BLaER1 (cell line): ENCODE data around the gene CD28.
A peak's percentile ranks its signal among the peaks of the same experiment; 100 is the strongest.

Source experiments
- H3K27ac ChIP-seq: shearing (Covaris generic); formaldehyde crosslinking; 2 replicates; pipeline ENCODE4 v1.8.1; 2022
- H3K27me3 ChIP-seq: shearing (Covaris generic); formaldehyde crosslinking; 2 replicates; pipeline ENCODE4 v1.8.1; 2022
- H3K36me3 ChIP-seq: shearing (Covaris generic); formaldehyde crosslinking; 2 replicates; pipeline ENCODE4 v1.8.1; 2022
- H3K4me1 ChIP-seq: shearing (Covaris generic); formaldehyde crosslinking; 2 replicates; pipeline ENCODE4 v1.8.1; 2022
- H3K4me2 ChIP-seq: shearing (Covaris generic); formaldehyde crosslinking; 2 replicates; pipeline ENCODE4 v1.8.1; 2022
- H3K4me3 ChIP-seq: shearing (Covaris generic); formaldehyde crosslinking; 2 replicates; pipeline ENCODE4 v1.8.1; 2022
- H3K9ac ChIP-seq: shearing (Covaris generic); formaldehyde crosslinking; 2 replicates; pipeline ENCODE4 v1.8.1; 2022
- H3K9me3 ChIP-seq: shearing (Covaris generic); formaldehyde crosslinking; 2 replicates; pipeline ENCODE4 v1.8.1; 2022
- H4K20me1 ChIP-seq: shearing (Covaris generic); formaldehyde crosslinking; 2 replicates; pipeline ENCODE4 v1.8.1; 2022
- Cebpa-rat ChIP-seq: shearing (Covaris generic); IDR thresholded peaks from 2 replicates; pipeline ENCODE4 v1.8.1; 2022

The CD28 gene

DNA sequence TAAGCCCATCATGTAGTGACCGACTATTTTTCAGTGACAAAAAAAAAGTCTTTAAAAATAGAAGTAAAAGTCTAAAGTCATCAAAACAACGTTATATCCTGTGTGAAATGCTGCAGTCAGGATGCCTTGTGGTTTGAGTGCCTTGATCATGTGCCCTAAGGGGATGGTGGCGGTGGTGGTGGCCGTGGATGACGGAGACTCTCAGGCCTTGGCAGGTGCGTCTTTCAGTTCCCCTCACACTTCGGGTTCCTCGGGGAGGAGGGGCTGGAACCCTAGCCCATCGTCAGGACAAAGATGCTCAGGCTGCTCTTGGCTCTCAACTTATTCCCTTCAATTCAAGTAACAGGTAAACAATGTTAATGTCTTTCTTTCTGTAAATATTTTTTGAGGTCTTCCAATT, at the start of gene CD28:
Gene CD28 (plus strand): TSS at position 237 of the 400 bp plus-strand sequence. CDS start 58 bp downstream, at position 295.
- TF ChIP-seq Cebpa-rat, result no peak
- Histone ChIP-seq H3K36me3 (no peaks in the 10 kb centered on the region), H3K9me3 (peaks cover 21% of the 10 kb centered on the region), H3K9ac (0 out of 2 replicates have a peak within 1 kb of the TSS, but pooled peaks have one; percentile 26), H3K27me3 (no peaks in the 10 kb centered on the region), H3K4me2 (peak within 1 kb of the TSS; percentile 85), H4K20me1 (no peaks in the 10 kb centered on the region), H3K4me3 (no peak within 1 kb of the TSS), H3K27ac (peak within 1 kb of the TSS; percentile 78), H3K4me1 (peaks cover 52% of the 10 kb centered on the region)

DNA sequence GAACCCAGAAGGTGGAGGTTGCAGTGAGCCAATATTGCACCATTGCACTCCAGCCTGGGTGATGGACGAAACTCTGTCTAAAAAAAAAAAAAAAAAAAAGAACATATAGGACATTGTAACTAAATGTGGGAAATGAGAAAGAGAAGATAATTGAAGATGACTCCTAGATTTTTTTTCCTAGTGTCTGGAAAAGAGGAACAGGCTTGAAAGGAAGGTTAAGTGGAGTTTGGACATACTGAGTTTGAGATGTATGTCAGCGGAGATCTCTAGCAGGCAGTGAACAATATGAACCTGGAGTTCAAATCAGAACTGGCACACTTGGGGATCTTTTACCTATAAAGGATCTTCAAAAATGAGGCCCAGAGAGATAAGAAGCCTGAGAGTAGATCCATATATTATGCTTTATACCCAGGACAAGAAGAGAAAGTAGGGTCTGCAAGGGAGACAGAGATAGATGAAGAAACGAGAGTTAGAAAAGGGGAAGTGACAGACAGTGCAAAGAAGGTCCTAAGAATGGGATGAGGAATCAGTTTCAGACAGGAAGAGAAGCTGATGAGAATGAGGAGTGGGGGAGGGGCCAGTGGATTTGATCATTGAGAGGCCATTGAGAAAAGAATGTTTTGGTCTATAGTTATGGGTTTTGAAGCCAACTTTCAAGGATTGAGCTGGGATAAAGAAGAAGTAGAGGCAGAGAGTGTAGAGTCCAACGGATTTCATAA, 46.9 kb upstream of the CD28 start:
- Histone ChIP-seq H3K4me3 (no peak overlapping the region), H3K27me3 (no peaks in the 10 kb centered on the region), H3K4me1 (peaks cover 16% of the 10 kb centered on the region), H3K9ac (no peak overlapping the region), H3K4me2 (peak overlapping the region; percentile 51), H3K9me3 (no peaks in the 10 kb centered on the region), H3K27ac (no peak overlapping the region), H4K20me1 (no peaks in the 10 kb centered on the region), H3K36me3 (no peaks in the 10 kb centered on the region)
- no peak for TF ChIP-seq Cebpa-rat

DNA sequence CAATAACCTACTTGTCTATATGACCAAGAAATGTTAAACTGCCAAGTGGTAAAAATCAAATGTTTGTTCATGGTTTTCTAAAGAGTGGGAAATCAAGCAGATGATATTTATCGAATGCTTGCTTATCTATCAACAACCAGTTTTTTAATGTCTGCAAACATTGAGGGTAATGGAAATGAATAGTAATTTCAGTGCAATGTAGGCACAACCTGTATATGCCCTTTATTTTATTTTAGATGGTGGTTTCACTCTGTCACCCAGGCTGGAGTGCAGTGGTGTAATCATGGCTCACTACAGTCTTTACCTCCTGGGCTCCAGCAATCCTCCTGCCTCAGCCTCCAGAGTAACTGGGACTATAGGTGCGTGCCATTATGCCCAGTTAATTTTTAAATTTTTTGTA, 46.0 kb upstream of the CD28 start:
- peaks cover 16% of the 10 kb centered on the region for H3K4me1 ChIP-seq
- H3K27ac ChIP-seq, result no peak overlapping the region
- no peaks in the 10 kb centered on the region for H4K20me1 ChIP-seq
- H3K27me3 ChIP-seq, result no peaks in the 10 kb centered on the region
- H3K4me3 ChIP-seq, result no peak overlapping the region
- no peaks in the 10 kb centered on the region for H3K36me3 ChIP-seq
- H3K4me2 ChIP-seq, result peak overlapping the region; percentile 51
- no peak for TF ChIP-seq Cebpa-rat
- H3K9ac ChIP-seq, result no peak overlapping the region
- no peaks in the 10 kb centered on the region for H3K9me3 ChIP-seq

DNA sequence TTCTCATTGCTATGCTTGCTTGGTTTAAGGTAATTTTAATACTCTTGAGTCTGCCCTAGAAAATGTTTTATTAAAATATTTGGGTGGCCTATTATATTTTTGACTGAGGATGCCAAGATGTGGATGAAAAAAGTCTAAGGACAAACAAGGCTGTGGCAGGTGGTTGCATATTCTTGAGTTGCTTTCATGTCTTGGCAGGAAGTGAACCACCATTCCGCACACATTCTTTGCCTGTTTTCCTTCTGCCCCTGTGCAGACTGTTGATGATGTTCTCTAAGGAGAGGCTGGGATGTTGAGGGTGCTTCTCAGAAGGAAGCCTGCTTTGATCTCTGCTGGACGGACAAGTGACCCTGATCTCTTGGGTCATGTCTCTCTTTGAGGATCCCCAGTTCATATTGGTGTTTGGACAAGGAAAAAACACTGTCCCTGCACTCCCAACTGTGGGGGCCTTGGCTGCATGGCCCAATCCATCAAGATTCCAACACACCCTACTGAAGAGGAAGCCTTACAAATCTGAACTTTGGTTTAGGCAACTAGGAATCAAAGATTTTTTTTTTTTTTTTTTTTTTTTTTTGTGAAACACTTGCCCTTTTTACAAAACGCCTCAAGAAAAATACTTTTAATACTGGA, 45.0 kb upstream of the CD28 start:
- no peak for TF ChIP-seq Cebpa-rat

DNA sequence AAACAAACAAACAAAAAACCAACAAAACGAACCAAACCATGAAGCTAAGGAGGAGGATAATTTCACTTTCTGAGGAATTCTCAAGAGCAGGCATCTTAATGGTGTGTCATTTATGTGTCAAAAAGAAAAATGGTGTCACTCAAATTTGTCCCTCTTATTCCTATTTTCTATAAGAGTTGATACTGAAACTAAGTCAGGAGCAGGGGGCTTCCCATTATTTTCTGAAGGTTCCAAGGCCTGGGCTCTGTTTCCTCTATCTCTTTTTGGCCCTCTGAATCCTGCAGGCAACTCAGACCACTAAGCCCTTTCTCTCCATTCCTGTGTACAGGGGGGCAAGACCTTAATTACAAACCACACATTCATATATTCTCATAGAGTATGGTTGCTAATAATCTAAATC, 44.0 kb upstream of the CD28 start:
- no peaks in the 10 kb centered on the region for H4K20me1 ChIP-seq
- no peak overlapping the region for H3K4me3 ChIP-seq
- TF ChIP-seq Cebpa-rat, result no peak
- H3K4me2 ChIP-seq, result no peak overlapping the region
- no peak overlapping the region for H3K27ac ChIP-seq
- no peaks in the 10 kb centered on the region for H3K9me3 ChIP-seq
- H3K9ac ChIP-seq, result no peak overlapping the region
- peaks cover 16% of the 10 kb centered on the region for H3K4me1 ChIP-seq
- H3K27me3 ChIP-seq, result no peaks in the 10 kb centered on the region
- H3K36me3 ChIP-seq, result no peaks in the 10 kb centered on the region

More for the DNA sequence above, 45.0 kb upstream of the CD28 start:
- Histone ChIP-seq H3K27ac (no peak overlapping the region), H3K27me3 (no peaks in the 10 kb centered on the region), H4K20me1 (no peaks in the 10 kb centered on the region), H3K36me3 (no peaks in the 10 kb centered on the region), H3K9ac (no peak overlapping the region), H3K4me3 (no peak overlapping the region), H3K9me3 (no peaks in the 10 kb centered on the region), H3K4me2 (no peak overlapping the region), H3K4me1 (peaks cover 16% of the 10 kb centered on the region)

DNA sequence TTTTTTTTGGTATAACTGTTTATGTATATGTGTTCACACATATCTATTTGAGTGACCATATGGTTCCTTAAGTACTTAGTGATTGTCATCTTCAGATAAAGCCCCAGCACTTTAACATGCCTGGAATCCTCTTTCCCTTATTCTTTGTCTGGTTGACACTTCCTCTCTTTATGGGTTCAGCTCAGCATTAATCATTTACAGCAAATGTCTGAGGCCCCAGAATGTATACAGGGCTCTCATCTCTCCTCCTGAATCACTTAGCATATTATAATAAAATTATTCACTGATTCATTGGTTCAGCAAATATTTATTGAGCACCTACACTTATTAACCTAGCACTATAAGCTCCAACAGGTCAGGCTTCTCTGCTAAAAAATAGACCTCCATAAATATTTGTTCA, 43.5 kb upstream of the CD28 start:
- Histone ChIP-seq H3K36me3 (no peaks in the 10 kb centered on the region), H3K27me3 (no peaks in the 10 kb centered on the region), H3K4me1 (peaks cover 16% of the 10 kb centered on the region), H4K20me1 (no peaks in the 10 kb centered on the region), H3K4me3 (no peak overlapping the region), H3K9ac (no peak overlapping the region), H3K27ac (no peak overlapping the region), H3K9me3 (no peaks in the 10 kb centered on the region), H3K4me2 (no peak overlapping the region)
- TF ChIP-seq Cebpa-rat, result no peak

DNA sequence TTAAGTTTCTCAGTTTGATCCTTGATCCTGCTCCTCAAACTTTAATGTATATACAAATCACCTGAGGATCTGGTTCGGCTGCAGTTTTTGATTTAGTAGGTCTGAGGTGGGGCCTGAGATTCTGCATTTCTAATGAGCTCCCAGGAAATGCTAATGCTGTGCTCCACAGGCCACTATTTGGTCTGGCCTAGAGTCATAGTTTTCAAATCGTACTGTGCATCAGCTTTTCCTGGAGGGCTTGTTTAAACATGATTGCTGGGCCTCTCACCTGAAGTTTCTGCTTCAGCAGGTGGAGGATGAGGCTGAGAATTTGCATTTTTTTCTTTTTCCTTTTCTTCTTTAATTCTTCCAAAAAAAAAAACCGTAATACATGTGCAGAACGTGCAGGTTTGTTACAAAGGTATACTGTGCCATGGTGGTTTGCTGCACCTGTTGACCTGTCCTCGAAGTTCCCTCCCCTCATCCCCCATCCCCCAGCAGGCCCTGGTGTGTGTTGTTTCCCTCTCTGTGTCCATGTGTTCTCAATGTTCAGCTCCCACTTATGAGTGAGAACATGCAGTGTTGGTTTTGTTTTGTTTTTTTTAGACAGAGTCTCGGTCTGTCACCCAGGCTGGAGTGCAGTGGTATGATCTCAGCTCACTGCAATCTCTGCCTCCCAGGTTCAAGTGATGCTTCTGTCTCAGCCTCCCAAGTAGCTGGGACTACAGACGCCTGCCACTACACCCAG, 42.2 kb upstream of the CD28 start:
- Histone ChIP-seq H3K4me2 (no peak overlapping the region), H3K36me3 (no peaks in the 10 kb centered on the region), H3K27me3 (no peaks in the 10 kb centered on the region), H3K9me3 (no peaks in the 10 kb centered on the region), H3K27ac (no peak overlapping the region), H3K4me3 (no peak overlapping the region), H3K4me1 (peaks cover 16% of the 10 kb centered on the region), H3K9ac (no peak overlapping the region), H4K20me1 (no peaks in the 10 kb centered on the region)
- TF ChIP-seq Cebpa-rat, result no peak

DNA sequence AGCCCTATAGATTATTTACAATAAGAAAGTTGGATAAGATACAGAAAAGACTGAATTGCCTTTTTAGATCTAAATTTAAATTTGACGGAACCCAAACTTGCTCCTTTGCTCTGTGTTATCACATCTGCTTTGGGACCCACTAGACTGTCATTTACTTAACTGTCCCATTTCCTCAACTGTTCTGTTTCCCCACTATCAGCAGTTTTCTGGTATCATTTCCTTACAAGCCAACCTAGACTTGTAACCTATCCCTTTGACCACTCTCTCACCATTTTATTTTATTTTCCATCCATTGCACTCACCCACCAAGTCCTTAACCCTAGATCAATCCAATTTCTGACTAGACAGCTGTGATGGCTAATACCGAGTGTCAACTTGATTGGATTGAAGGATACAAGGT, 38.6 kb upstream of the CD28 start:
- no peaks in the 10 kb centered on the region for H4K20me1 ChIP-seq
- no peak for TF ChIP-seq Cebpa-rat
- peaks cover 18% of the 10 kb centered on the region; the same call in 1 of the 2 replicates for H3K9me3 ChIP-seq
- no peak overlapping the region for H3K27ac ChIP-seq
- no peaks in the 10 kb centered on the region for H3K27me3 ChIP-seq
- no peak overlapping the region for H3K9ac ChIP-seq
- no peak overlapping the region for H3K4me2 ChIP-seq
- no peak overlapping the region for H3K4me3 ChIP-seq
- H3K4me1 ChIP-seq, result peaks cover 6% of the 10 kb centered on the region
- H3K36me3 ChIP-seq, result no peaks in the 10 kb centered on the region

DNA sequence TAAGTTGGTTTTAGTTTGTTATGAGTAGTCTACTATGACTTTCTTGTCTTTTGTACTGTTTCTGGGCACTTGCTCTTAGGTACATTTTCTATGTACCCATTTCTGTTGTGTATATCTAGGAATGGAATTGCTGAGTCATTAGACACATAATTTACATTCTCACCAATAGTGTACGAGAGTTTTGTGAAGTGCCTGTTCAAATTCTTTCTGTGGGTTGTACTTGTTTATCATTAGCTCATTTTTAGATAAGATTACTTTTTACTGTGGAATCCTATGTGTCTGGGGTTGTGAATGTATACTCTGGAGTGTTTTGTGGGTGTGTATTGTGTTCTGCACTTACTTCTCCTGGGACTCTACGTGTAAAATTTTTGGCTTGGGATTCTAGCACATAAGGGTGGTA, 36.6 kb upstream of the CD28 start:
- peaks cover 26% of the 10 kb centered on the region for H3K4me1 ChIP-seq
- no peak overlapping the region for H3K27ac ChIP-seq
- no peaks in the 10 kb centered on the region for H4K20me1 ChIP-seq
- H3K27me3 ChIP-seq, result no peaks in the 10 kb centered on the region
- H3K4me2 ChIP-seq, result no peak overlapping the region
- H3K36me3 ChIP-seq, result no peaks in the 10 kb centered on the region
- TF ChIP-seq Cebpa-rat, result no peak
- H3K4me3 ChIP-seq, result no peak overlapping the region
- H3K9me3 ChIP-seq, result peaks cover 24% of the 10 kb centered on the region
- no peak overlapping the region for H3K9ac ChIP-seq

DNA sequence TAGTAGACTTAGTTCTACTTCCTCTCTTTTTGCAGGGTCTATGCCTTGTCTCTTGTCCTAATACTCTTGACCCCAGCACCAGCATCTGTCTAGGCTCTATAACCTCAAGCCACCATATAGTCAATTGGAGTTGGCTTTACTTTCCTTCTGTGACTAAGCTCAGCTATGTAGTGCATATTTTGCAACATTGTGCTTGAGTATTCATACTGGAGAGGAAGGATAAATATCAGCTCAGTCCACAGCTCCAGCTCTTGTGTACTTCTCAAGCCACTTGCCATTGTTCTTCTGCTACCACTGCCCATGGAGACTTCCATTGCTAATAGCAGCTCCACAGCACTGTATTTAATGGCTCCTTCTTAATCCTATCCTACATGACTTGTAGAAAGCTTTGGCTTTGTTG, 35.5 kb upstream of the CD28 start:
- no peak for TF ChIP-seq Cebpa-rat
- Histone ChIP-seq H3K9me3 (peaks cover 24% of the 10 kb centered on the region), H3K27ac (no peak overlapping the region), H3K4me3 (no peak overlapping the region), H3K9ac (no peak overlapping the region), H3K4me1 (peaks cover 37% of the 10 kb centered on the region), H3K4me2 (no peak overlapping the region), H3K27me3 (no peaks in the 10 kb centered on the region), H4K20me1 (no peaks in the 10 kb centered on the region), H3K36me3 (no peaks in the 10 kb centered on the region)
